Astrocyte (in vitro differentiated cells and primary cell): ENCODE measurements around the gene MYBBP1A. TPM values are rescaled to one million over a fixed set of nuclear protein-coding genes. Genes with fewer than 3 reads are reported as not detected.

Experiments
- DNase-seq: peaks from one replicate; pipeline ENCODE4 v3.0.0-alpha.2; 2010; ENCODE audit warnings: low read depth
- FAIRE-seq: peaks from 2 replicates; lab custom pipeline; 2011; peaks lifted over from hg19 to GRCh38; lab: Jason Lieb, UNC
- H2AFZ ChIP-seq: 2 replicates; pipeline ENCODE4 v1.6.0; 2012; ENCODE audit warnings: low read depth, low read length, inconsistent platforms
- H3K27ac ChIP-seq: 2 replicates; pipeline ENCODE4 v1.5.1; 2011; ENCODE audit warnings: low read depth, low read length, inconsistent platforms
- H3K27me3 ChIP-seq: 2 replicates; pipeline ENCODE4 v1.6.0; 2011; ENCODE audit warnings: low read length, inconsistent platforms; ENCODE audit not compliant: insufficient read depth
- H3K36me3 ChIP-seq: 2 replicates; pipeline ENCODE4 v1.5.1; 2011; ENCODE audit warnings: low read length, inconsistent platforms; ENCODE audit not compliant: insufficient read depth
- H3K4me1 ChIP-seq: 2 replicates; pipeline ENCODE4 v1.5.1; 2011; ENCODE audit warnings: low read length, inconsistent platforms; ENCODE audit not compliant: insufficient read depth
- H3K4me2 ChIP-seq: 2 replicates; pipeline ENCODE4 v1.6.0; 2012; ENCODE audit warnings: low read length, inconsistent platforms
- H3K4me3 ChIP-seq: 2 replicates; pipeline ENCODE4 v1.5.1; 2011; ENCODE audit warnings: low read depth, mild to moderate bottlenecking, low read length, inconsistent platforms; ENCODE audit not compliant: insufficient read depth
- H3K79me2 ChIP-seq: 2 replicates; pipeline ENCODE4 v1.6.0; 2012; ENCODE audit warnings: mild to moderate bottlenecking, low read length, inconsistent platforms; ENCODE audit not compliant: insufficient read depth
- H3K9ac ChIP-seq: 2 replicates; pipeline ENCODE4 v1.6.0; 2012; ENCODE audit warnings: mild to moderate bottlenecking, low read length, inconsistent platforms
- H3K9me3 ChIP-seq: 2 replicates; pipeline ENCODE4 v1.5.1; 2012; ENCODE audit warnings: low read depth, mild to moderate bottlenecking, low read length, inconsistent platforms; ENCODE audit not compliant: insufficient read depth
- H4K20me1 ChIP-seq: 2 replicates; pipeline ENCODE4 v1.6.0; 2012; ENCODE audit warnings: low read length, inconsistent platforms; ENCODE audit not compliant: insufficient read depth
- H3K27ac Mint-ChIP-seq: one replicate; pipeline ENCODE4 v1.8.0; 2021; ENCODE audit warnings: mild to moderate bottlenecking, mixed read lengths; ENCODE audit not compliant: unreplicated experiment
- H3K27me3 Mint-ChIP-seq: one replicate; pipeline ENCODE4 v1.8.0; 2021; ENCODE audit warnings: low read depth, mixed read lengths; ENCODE audit not compliant: unreplicated experiment
- H3K36me3 Mint-ChIP-seq: one replicate; pipeline ENCODE4 v1.8.0; 2021; ENCODE audit warnings: low read depth, mixed read lengths; ENCODE audit not compliant: unreplicated experiment
- H3K4me1 Mint-ChIP-seq: one replicate; pipeline ENCODE4 v1.8.0; 2021; ENCODE audit warnings: low read depth, mixed read lengths; ENCODE audit not compliant: unreplicated experiment
- H3K4me3 Mint-ChIP-seq: one replicate; pipeline ENCODE4 v1.8.0; 2021; ENCODE audit warnings: mild to moderate bottlenecking, moderate library complexity, mixed read lengths; ENCODE audit not compliant: unreplicated experiment
- H3K9me3 Mint-ChIP-seq: one replicate; pipeline ENCODE4 v1.8.0; 2021; ENCODE audit warnings: mild to moderate bottlenecking, mixed read lengths; ENCODE audit not compliant: unreplicated experiment
- CTCF ChIP-seq: IDR thresholded peaks from 2 replicates; pipeline ENCODE4 v1.5.1; 2011; ENCODE audit warnings: low read depth, mild to moderate bottlenecking, inconsistent platforms, low read length, moderate library complexity; ENCODE audit not compliant: insufficient read depth
- EZH2 ChIP-seq: IDR thresholded peaks from 2 replicates; pipeline ENCODE4 v1.6.1; 2012; ENCODE audit warnings: mild to moderate bottlenecking, low read length, inconsistent platforms; ENCODE audit not compliant: insufficient read depth
- total RNA-seq: library from RNA; stranded (reverse); gene quantifications from 2 replicates; pipeline ENCODE4 v1.2.1, GENCODE V29; 2021

MYBBP1A gene
- total RNA-seq, 1 donor from 2014 or later: 71.1 TPM

GRCh38 chr17:4594406-4594805 lies 39.2 kb upstream of the MYBBP1A start:
- Histone ChIP-seq H3K27ac (no peak overlapping the region), H2AFZ (no peak overlapping the region), H3K79me2 (no peaks in the 10 kb centered on the region), H3K4me1 (peaks cover 1% of the 10 kb centered on the region), H3K9ac (no peak overlapping the region), H3K27me3 (peaks cover 5% of the 10 kb centered on the region), H3K36me3 (no peaks in the 10 kb centered on the region), H3K4me3 (no peak overlapping the region), H3K4me2 (no peak overlapping the region), H3K9me3 (no peaks in the 10 kb centered on the region), H4K20me1 (no peaks in the 10 kb centered on the region)
- no peak for TF ChIP-seq EZH2
- no peak for TF ChIP-seq CTCF
- Mint-ChIP-seq H3K36me3 (no peaks in the 10 kb centered on the region), H3K4me1 (peaks cover 5% of the 10 kb centered on the region), H3K27ac (no peak overlapping the region), H3K4me3 (no peak overlapping the region), H3K27me3 (peaks cover 42% of the 10 kb centered on the region), H3K9me3 (no peaks in the 10 kb centered on the region)
- DNase-seq (no peak), FAIRE-seq (no peak)

- no peaks in the 10 kb centered on the region for H4K20me1 ChIP-seq
- FAIRE-seq (no peak), DNase-seq (no peak)
- TF ChIP-seq CTCF (no peak), EZH2 (no peak)
- Mint-ChIP-seq H3K27me3 (peaks cover 49% of the 10 kb centered on the region), H3K4me3 (no peak overlapping the region), H3K4me1 (no peaks in the 10 kb centered on the region), H3K9me3 (no peaks in the 10 kb centered on the region), H3K27ac (no peak overlapping the region), H3K36me3 (no peaks in the 10 kb centered on the region)
- no peak overlapping the region for H3K4me3 ChIP-seq
- H3K79me2 ChIP-seq: no peaks in the 10 kb centered on the region
- no peaks in the 10 kb centered on the region for H3K9me3 ChIP-seq
- H3K4me1 ChIP-seq: no peaks in the 10 kb centered on the region
- no peak overlapping the region for H3K4me2 ChIP-seq
- no peak overlapping the region for H3K9ac ChIP-seq
- H3K27me3 ChIP-seq: peaks cover 2% of the 10 kb centered on the region
- no peak overlapping the region for H2AFZ ChIP-seq
- H3K36me3 ChIP-seq: no peaks in the 10 kb centered on the region
- no peak overlapping the region for H3K27ac ChIP-seq
These were observed 37.8 kb upstream of the MYBBP1A start for GRCh38 chr17:4593021-4593421.

GRCh38 chr17:4592240-4593005 lies 37.2 kb upstream of the MYBBP1A start:
- Histone ChIP-seq H3K4me3 (no peak overlapping the region), H3K4me1 (no peaks in the 10 kb centered on the region), H4K20me1 (no peaks in the 10 kb centered on the region), H3K4me2 (no peak overlapping the region), H3K9ac (no peak overlapping the region), H3K36me3 (no peaks in the 10 kb centered on the region), H3K79me2 (no peaks in the 10 kb centered on the region), H3K9me3 (no peaks in the 10 kb centered on the region), H2AFZ (no peak overlapping the region), H3K27ac (no peak overlapping the region), H3K27me3 (peaks cover 1% of the 10 kb centered on the region)
- no peak overlapping the region for H3K27ac Mint-ChIP-seq
- no peaks in the 10 kb centered on the region for H3K9me3 Mint-ChIP-seq
- H3K36me3 Mint-ChIP-seq: no peaks in the 10 kb centered on the region
- FAIRE-seq (no peak), DNase-seq (no peak)
- no peak overlapping the region for H3K4me3 Mint-ChIP-seq
- H3K27me3 Mint-ChIP-seq: peaks cover 50% of the 10 kb centered on the region
- no peak for TF ChIP-seq EZH2
- TF ChIP-seq CTCF: no peak
- no peaks in the 10 kb centered on the region for H3K4me1 Mint-ChIP-seq
